Right renal cortex interstitium (tissue), 3 donors: ENCODE data around the gene SP6. TPM values are rescaled to one million over a fixed set of nuclear protein-coding genes. Genes with fewer than 3 reads are reported as not detected.
A peak's percentile ranks its signal among the peaks of the same experiment; 100 is the strongest.

ENCODE experiments used
- DNase-seq, 3 donors: peaks; one replicate each; pipeline ENCODE4 v3.0.0-alpha.2; 2013; ENCODE audit warnings: low read depth in 3 of 3, low spot score in 2 of 3
- polyA plus RNA-seq, 3 donors: library from polyadenylated mRNA; unstranded; fragments of 120-200 nt; gene quantifications; one replicate each; pipeline ENCODE4 v1.2.1, GENCODE V29; 2013; ENCODE audit not compliant: insufficient read length in 3 of 3

SP6 gene
- polyA plus RNA-seq, 3 donors: 2.4 to 2.9 (median 2.6) TPM

DNA sequence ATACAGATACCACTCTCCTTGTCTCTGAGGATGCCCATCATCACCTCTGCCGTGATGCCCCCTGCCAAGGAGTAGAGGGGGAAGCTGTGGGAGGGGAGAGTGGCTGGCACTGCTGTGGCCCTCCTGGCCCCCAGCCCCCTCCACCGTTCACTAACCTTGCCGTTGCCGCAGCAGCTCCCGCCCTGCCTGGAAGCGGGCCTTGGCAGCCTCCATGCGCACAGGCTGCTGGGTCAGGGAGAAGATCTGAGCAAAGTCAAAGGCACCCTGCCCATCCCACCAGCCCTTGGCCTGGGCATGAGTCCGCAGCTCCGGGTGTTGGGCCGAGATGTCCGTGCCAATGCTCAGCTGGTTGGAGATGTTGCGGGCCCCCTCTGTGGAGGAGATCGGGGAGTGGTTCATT is 12.3 kb downstream of the SP6 start:
- no peak for DNase-seq

DNA sequence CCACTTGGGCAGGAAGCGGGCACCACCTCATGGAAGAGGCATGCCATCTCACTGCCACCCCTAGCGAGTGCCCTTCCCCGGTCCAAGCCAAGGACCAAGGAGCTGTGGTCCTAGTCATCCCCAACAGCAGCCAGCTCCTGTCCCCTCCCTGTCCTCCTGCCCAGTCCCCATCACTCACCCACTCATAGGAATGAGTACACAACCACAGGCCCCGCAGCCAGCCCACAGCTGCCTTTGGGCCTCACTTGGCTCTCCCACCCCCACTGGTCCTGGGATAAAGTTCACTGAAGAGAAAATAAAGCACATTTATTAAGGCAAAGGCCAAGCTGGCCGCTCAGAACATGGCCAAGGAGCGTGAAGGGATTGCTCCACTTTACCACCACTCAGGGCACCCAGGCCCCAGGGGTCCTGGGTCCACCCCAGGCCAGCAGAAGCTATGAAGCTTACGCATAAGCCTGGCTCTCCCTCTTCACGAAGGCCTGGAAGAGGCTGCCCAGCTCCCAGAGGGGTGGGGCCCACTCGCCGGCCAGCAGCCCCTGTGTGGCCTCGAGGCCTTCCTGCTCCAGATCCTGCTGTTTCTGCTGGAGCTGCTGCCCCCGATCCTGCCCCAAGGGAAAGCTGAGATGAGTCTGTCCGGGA is 13.4 kb downstream of the SP6 start:
- DNase-seq: no peak

DNA sequence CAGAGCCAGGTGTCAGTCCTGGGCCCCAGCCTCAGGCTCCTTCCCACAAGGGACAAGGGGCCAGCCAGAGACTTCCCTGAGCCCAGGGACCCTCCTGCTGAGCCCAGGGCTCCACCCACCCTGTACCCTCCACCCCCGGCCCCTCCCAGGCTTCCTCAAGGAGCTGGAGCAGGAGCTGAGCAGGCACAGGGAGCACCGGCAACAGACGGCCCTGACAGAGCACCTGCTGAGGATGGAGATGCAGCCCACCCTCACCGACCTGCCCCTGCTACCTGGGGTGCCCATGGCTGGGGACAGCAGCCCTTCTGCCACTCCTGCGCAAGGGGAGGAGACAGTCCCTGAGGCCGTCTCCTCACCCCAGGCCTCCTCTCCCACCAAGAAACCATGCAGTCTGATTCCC is 14.4 kb downstream of the SP6 start:
- DNase-seq: no peak

DNA sequence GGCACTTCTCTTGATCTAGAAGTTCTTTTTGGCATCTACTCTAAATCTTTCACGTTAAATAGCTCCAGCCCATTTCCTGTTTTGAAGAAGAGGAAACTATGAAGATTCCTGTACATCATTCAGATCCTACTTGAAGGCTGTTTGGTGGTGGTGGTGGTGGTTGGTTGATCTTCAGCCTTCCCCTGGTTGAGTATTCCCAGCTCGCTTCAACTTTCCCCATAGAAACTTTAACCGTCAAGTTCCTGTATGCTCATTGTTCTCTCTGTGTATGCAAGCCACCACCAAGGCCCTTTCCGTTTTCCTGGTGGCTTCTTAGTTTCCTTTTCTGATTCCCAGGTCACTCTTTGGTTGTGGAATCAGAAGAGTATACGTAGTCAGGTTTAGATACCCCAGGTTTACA is 16.2 kb downstream of the SP6 start:
- no peak for DNase-seq

DNA sequence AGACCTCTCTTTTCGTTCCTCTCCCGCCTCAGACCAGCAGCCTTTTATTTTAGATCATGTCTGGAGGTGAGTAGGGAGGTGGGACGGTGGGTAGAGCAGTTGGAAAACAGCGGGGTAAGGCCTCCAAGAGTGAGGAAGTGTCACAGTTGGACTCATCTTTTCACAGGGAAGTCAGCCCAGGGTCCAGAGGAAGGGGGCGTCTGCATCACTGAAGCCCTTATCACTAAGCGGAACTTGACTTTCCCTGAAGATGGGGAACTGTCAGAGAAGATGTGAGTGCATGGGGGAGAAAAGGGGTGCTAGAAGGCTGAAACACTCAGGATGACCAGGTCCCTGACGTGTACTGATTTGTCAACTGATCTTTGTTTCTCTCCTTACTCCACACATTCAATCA is 19.0 kb downstream of the SP6 start:
- no peak for DNase-seq

DNA sequence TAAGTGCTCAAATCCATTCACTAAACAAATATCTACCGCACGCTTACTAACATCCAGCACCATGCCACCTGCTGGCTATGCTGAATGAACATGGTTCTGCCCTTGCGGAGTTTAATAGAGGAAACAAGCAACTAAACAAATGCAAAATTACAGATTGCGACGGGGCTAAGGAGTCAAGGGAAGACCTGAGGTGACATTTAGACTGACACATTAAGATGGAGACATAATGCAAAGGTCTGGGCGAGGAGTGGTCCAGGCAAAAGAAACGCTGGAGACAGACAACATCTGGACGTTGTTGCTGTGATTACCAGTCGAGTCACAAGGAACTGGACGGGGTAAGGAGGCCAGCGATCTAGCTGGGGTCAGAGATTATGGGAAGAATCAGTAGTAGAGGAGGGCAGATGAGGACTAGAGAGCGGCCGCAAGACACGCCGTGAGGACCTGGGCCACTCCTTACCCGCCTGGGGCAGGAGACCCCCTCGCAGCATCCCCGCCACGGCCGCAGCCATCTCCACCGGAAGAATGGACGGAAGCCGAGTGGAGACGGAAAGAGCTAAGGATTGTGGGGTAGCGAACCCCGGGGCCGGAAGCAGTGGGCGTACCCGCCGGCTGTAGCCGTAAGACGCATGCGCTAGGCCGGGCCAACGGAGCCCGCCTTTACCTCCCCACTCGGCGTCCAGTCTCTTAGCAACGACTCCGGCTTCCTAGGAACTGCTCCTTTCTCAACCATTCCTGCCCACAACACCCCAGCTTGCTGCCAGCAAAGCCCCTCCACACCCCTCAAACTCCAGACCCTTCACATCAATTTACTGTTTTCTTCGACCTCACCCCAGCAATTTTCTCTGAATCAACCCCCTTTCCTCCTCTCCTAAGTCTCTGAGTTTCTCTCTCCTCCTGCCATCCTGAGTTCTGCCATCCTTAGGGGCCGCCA is 19.7 kb downstream of the SP6 start, which contains the start of the genes LRRC46 and MRPL10:
Gene LRRC46, plus strand, starts transcription at position 668 of the 931 bp plus-strand sequence. CDS start 320 bp downstream, outside the sequence.
Gene MRPL10, minus strand, starts transcription at position 539 of the 931 bp plus-strand sequence. Its CDS starts 30 bp downstream, at position 509.
- DNase-seq: peak; percentile 88 to 92 (median 90)

DNA sequence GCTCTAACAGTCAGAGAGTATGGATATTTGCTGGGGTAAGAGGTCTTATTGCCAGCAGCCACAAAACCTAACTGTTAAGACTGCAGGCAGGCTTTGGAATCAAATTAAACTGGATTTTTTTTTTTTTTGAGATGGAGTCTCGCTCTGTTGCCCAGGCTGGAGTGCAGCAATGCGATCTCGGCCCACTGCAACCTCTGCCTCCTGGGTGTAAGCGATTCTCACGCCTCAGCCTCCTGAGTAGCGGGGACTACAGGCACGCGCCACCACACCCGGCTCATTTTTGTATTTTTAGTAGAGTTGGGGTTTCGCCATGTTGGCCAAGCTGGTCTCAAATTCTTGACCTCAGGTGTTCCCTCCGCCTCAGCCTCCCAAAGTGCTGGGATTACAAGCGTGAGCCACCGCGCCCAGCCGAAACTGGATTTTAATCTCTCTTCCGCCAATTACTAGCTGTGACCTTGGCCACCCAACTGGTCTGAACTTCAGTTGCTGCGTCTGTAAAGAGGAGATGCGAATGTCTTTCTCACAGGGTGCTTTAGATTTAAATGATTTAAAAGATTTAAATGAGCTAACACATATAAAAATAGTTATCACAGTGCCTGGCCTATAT is 20.5 kb downstream of the SP6 start:
- DNase-seq: no peak

DNA sequence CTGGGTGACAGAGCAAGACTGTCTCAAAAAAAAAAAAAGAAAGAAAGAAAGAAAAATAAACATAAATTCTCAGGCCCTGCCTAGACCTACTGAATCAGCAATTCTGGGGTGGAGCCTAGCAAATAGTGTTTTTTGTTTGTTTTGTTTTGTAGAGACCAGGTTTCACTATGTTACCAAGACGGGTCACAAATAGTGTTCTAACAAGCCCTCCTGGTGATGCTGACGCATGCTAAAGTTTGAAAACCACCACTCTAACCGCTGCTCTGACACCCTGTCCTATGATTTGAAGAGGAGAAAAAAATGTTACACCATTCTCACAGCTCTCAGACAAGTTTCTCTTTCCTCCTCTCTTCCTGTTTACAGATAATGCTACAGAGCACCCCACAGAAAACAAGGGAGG is 21.1 kb downstream of the SP6 start:
- DNase-seq: no peak

DNA sequence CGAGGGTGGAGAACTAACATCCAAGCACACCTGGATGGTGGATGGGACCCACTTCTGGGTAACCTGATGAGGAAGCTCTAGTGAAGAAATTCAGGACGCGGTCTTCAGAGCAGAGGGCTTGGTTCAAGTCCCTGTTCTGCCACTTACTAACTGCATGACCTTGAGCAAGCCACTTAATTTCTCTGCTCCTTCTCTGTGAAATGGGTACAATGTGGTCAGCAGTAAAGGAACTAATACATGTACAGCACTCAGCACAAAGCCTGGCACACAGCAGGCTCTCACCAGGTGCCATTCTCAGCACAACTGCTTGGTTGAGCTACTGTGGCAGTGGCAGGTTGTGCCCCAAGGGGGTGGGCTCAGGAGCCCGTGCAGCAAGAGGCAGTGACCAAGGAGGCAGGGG is 27.4 kb downstream of the SP6 start:
- no peak for DNase-seq

DNA sequence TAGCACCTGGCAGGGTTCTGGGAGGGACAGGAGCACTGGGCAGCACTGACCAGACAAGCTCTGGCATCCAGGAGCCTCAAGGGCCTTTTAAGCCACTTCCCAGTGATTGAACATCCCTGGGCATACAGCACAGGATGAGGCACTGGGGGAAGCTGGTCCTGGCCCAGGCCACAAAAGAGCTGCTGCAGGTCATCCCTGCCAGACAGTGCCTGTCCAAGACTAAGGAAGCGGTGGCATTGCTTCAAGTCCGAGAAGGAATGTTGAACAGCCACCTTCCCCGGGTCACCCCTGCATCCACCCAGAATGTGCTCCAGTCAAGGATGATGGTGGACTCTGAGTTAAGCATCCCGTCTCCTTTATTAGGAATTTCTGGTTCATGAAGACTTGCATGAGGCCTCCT is 28.2 kb downstream of the SP6 start:
- DNase-seq: no peak

DNA sequence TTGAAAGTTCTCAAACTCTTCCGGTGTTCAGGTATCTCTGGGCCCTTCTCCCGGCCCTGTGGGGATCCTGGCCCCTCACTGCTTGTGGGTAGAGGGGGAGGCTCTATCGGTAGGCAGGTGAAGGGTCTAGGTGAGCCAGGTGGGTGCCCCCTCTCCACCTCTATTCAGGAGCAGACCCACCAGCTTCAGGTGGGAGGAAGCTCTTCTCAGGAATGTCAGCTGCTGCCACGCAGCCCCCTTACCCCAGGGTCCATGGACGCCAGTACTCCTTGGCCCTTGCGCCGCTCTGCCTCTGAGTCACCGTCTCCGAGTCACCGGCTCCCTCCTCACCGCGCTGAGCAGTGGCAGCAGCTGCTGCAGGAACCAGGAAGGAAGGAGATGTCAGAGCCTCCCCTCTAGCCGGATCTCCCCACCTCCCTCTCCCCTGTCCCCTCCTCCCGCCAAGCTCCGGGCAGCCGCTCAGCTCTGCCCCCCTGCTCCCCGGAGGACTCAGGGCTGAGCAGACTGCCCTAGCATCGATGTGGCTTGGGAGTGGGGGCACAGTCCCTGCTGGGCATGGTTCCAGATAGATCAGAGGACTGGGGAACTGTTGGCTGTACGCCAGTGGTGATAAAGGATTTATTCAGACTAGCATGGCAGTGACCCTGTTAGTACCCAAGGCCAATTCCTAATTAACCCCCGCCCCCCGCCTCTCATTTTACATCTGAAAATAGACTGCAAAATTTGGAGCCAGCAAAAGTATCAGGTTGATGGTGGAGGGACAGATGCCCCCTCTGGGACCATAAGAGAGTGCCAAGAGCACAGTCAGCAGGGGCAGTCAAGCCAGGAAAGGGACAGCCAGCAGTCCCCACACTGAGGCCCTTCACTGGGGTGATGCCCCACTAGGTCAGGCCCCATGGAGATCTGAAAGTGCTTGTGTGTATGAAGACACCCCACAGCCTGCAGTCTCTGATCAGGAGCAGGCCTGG is 29.3 kb downstream of the SP6 start, which contains the start of gene OSBPL7:
Gene OSBPL7, minus strand, starts transcription at position 371 of the 968 bp plus-strand sequence. CDS start 1,516 bp downstream, outside the sequence.
- DNase-seq: peak in 2 of 3 donors; percentile 33 to 59

DNA sequence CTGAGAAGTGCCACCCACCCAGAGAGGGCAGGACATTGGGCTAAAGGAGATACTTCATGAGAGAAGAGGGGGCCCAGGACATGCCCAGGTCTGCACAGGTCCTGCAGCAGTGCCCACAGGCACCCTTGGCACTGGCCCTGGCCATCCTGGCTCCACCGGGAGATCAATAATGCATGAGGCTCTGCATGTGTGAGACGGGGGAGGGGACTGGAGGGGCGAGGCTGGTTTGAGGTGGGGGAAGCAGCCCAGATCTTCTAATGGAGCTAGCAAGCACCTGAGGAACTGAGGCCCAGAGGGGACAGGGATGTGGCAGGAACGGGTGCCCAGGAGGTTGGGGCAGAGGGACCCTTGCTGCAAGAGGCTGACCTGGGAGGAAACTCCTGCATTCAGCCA is 29.9 kb downstream of the SP6 start:
- DNase-seq: no peak

DNA sequence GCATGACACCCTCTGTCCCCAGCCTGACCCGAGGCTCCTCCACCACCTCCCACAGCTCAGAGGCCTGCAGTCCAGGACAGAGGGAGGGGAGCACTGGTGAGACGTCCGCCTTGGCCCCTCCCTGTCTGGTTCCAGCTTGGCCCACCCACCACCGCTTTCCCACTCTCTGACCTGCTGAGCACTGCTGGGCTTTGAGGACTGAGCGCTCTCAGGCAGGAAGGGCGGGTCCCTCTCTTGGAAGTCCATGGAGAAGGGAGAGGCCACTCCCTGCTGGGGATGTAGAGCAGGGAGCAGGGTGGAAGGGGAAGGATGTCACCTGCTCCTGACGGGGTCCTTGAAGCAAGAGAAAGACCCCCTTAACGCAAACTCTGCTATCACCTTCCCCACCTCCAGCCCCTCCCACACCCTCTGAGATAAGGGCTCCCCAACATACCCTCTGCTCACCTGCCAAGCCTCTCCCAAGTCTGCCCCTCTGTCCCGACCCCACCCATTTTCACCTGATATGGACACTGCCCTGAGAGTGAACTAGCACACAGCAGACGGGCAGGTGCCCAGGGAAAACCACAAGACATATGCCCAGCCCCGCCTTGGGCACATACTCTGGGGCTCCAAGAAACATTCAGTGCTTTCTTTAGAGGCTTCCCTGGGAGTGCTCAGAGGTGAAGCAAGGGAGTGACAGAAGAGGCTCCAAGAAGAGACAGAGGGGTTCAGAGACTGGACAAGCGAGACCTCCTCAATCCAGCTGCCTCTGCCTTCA is 30.8 kb downstream of the SP6 start:
- no peak for DNase-seq

DNA sequence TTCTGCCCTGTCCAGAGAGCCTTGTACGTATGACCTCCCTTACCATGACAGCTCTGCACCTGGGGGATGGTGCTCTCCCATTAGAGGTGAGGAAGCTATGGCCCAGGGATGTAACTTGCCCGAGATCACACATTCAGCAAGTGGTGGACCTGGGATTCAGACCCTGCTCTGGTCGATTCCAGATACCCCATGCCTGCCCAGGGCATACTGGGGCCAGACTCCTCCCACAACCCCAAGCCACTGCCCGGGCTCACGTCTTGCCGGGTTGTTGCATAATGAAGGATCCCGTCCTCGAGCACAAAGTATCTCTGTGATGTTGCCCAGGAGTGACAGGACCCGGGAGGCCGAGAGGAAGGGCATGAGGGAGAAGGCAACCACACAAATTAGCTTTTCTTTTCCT is 31.5 kb downstream of the SP6 start:
- DNase-seq: no peak

DNA sequence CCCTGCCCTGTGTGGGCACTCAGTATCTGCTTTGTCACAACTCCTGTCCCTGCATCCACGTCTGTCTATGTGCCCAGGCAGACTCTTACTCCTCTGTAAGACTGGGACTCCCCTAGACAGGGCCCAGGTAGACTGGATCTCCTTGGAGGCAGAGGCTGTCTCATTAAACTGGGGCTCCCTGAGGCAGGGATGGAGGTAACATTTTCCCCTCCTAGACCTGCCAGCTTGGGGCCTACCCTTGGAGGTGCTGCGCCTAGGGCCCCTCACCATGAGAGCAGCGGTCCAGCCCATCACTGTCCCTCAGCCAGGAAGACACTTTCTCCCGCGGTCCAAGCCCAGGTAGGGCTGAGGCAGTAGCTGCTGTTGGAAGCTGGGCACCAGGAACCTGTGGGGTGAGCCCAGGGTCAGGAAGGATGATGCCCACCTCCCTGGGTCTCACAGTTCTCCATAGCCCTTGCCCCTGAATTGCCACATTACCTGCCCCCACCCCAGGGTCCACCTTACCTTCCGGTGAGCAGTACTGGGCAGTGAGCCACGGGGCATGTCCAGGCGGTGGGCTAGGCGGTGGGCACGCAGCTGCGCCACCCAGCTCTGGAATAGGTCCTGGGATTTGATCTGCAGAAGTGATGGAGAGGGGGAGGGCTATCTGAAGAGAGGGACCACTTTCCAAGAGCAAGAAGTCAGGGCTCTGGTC is 32.8 kb downstream of the SP6 start:
- DNase-seq: no peak

DNA sequence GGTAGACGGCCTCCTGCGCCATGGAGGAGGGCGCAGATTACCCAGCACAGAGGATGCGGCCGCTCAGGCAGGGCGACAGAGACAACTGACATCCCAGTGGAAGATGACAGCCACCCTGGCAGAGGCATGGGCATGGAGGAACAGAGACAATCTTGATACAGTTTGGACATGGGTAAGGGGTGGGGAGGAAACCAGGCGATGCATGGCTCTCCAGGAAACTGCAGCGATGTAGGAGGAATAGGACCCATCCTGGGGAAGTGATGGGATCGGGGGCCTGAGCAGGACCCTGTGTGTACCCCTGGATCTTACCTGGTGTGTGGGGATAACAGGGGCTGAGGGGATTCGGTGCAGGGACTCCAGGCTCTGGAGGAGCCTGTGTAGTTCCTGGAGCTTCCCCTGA is 34.0 kb downstream of the SP6 start:
- DNase-seq: no peak

DNA sequence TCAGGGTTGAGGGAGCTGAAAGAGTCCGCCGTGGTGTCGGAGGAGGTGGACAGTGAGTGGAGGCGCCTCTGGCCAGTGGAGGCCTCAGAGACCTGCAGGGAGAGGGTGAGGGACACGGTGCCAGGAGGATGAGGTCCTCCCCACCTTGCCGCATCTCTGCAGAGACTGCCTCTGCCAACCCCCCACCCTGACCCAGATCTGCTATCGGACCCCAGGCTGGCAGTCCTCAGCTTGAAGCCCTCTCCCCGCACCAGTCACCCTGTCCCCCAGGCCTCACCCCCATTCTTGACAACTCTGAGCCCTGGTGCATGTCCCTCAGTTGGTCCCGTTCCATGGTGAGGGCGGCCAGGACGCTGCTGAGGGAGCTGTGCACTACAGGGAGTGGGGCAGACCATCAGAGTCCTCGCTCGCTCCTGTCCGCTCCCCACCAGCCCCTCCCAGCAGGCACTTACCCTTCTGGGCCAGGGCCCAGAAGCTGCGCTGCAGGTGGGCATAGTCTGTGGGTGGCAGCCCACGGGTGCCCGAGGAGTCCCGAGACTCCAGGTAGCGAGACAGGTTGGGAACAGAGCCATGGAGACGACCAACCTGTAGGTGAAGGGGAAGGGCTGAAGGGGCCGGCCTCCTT is 34.7 kb downstream of the SP6 start:
- no peak for DNase-seq
